Adipose tissue (tissue), 3 donors: ENCODE measurements around the gene UBE2D2. TPM values are rescaled to one million over a fixed set of nuclear protein-coding genes. Genes with fewer than 3 reads are reported as not detected.

Source experiments
- polyA plus RNA-seq, 3 donors: library from polyadenylated mRNA; stranded (reverse); fragments of 200-250 nt; gene quantifications; one replicate each; pipeline ENCODE4 v1.2.3, GENCODE V29; 2013
- donor health status: healthy with polysubstance abuse.
- donor health status: Bipolar disorder and iron deficiency.
- donor health status: healthy.

UBE2D2 gene
- polyA plus RNA-seq, 3 donors: 49.3 to 71.6 (median 68.6) TPM

Other genes with a start within 250 kb of the UBE2D2 start
- 100 to 1,000 TPM in 2 of 3 donors, 10 to 100 TPM in 1; 41.6 to 160 (median 108) TPM for gene PAIP2, start 219.5 kb upstream of the UBE2D2 start, polyA plus RNA-seq
- gene SLC23A1, start 178.0 kb upstream of the UBE2D2 start, polyA plus RNA-seq: under 1 TPM in 1 of 3 donors, not detected in 2; 0.78 TPM
- 1 to 10 TPM in 1 of 3 donors, under 1 TPM in 1, not detected in 1; 0.98 to 1.9 TPM for gene MZB1, start 171.4 kb upstream of the UBE2D2 start, polyA plus RNA-seq
- 1 to 10 TPM in 2 of 3 donors, under 1 TPM in 1; 0.32 to 1.3 (median 1.0) TPM for gene PROB1, start 166.2 kb upstream of the UBE2D2 start, polyA plus RNA-seq
- gene SPATA24, start 157.2 kb upstream of the UBE2D2 start, polyA plus RNA-seq: 1 to 10 TPM; 4.1 to 8.5 (median 4.4) TPM
- 1 to 10 TPM; 1.0 to 5.6 (median 4.0) TPM for gene DNAJC18, start 121.8 kb upstream of the UBE2D2 start, polyA plus RNA-seq
- gene ECSCR, start 98.6 kb upstream of the UBE2D2 start, polyA plus RNA-seq: 10 to 100 TPM in 2 of 3 donors, 1 to 10 TPM in 1; 8.5 to 80.6 (median 38.8) TPM
- gene SMIM33, start 90.3 kb upstream of the UBE2D2 start, polyA plus RNA-seq: under 1 TPM in 1 of 3 donors, not detected in 2; 0.04 TPM
- 10 to 100 TPM in 2 of 3 donors, 1 to 10 TPM in 1; 8.0 to 52.5 (median 28.3) TPM for gene STING1, start 78.6 kb upstream of the UBE2D2 start, polyA plus RNA-seq
- gene CXXC5, start 87.0 kb downstream of the UBE2D2 start, polyA plus RNA-seq: 10 to 100 TPM; 14.2 to 52.3 (median 39.0) TPM
- under 1 TPM; 0.09 to 0.39 (median 0.11) TPM for gene PSD2, start 234.5 kb downstream of the UBE2D2 start, polyA plus RNA-seq